HepG2 (cell line): ENCODE results near the gene PRSS16. TPM values are rescaled to one million over a fixed set of nuclear protein-coding genes. Genes with fewer than 3 reads are reported as not detected.

ENCODE experiments used
- ATAC-seq: fragments of 200-7000 bp; cut with Tn5 transposase; 3 replicates; pipeline ENCODE4 v1.9.1; 2020; ENCODE audit warnings: mild to moderate bottlenecking, moderate library complexity
- BruUV-seq: library from RNA; stranded (reverse); fragments of 400-500 nt; replicated peaks from 2 replicates; lab custom pipeline; 2021; lab: Mats Ljungman, UMichigan
- CTCF ChIA-PET: fragments of 300-600 bp; formaldehyde crosslinking; extraction: SDS; loops from one replicate; lab custom pipeline; 2021; ENCODE audit warnings: low total read pairs, inconsistent platforms, low intra/inter-chr PET ratio; lab: Yijun Ruan, JAX
- POLR2A ChIA-PET: fragments of 350-600 bp; sonication (Branson Sonifier 250); formaldehyde crosslinking; loops from one replicate; lab custom pipeline; 2020; ENCODE audit warnings: antibody characterized with exemption, inconsistent platforms; lab: Yijun Ruan, JAX
- DNase-seq: peaks from one replicate; pipeline ENCODE4 v3.0.0-alpha.2; 2015; ENCODE audit warnings: low spot score
- FAIRE-seq: peaks from 3 replicates; lab custom pipeline; 2011; peaks lifted over from hg19 to GRCh38; lab: Jason Lieb, UNC
- H2AFZ ChIP-seq: one replicate; pipeline ENCODE4 v1.6.1; 2011; ENCODE audit warnings: low read length, inconsistent platforms
- H3K27ac ChIP-seq: fragments of 300-600 bp; 3 replicates; pipeline ENCODE4 v1.8.0; 2011; ENCODE audit warnings: mixed run types, mild to moderate bottlenecking, mixed read lengths, low read length, inconsistent platforms; ENCODE audit not compliant: insufficient read depth; ENCODE audit errors: extremely low read length
- H3K27me3 ChIP-seq, 2 experiments: fragments of 200-600 bp in 1 of 2; 2 replicates in 1 of 2; 3 replicates in 1 of 2; pipeline versions ENCODE4 v1.6.0 to v1.8.0; 2011; ENCODE audit warnings: low read length in 2 of 2, mild to moderate bottlenecking in 2 of 2, moderate library complexity in 2 of 2, inconsistent platforms in 1 of 2; ENCODE audit not compliant: insufficient read depth in 2 of 2, control insufficient read depth in 1 of 2
- H3K36me3 ChIP-seq, 2 experiments: fragments of 200-600 bp in 1 of 2; replicated peaks in 1 of 2; 2 replicates in 1 of 2; 3 replicates in 1 of 2; pipeline versions ENCODE4 v1.5.1 to v1.8.0; 2011; ENCODE audit warnings: low read length in 2 of 2, inconsistent platforms in 1 of 2; ENCODE audit not compliant: insufficient read depth in 2 of 2, control insufficient read depth in 1 of 2
- H3K4me1 ChIP-seq: 2 replicates; pipeline ENCODE4 v1.5.1; 2012; ENCODE audit warnings: low read length, inconsistent platforms; ENCODE audit not compliant: insufficient read depth
- H3K4me2 ChIP-seq: 2 replicates; pipeline ENCODE4 v1.6.0; 2011; ENCODE audit warnings: low read depth, low read length, inconsistent platforms
- H3K4me3 ChIP-seq, 3 experiments: fragments of 200-600 bp in 1 of 3; sonication (generic), shearing (Covaris generic) in 1 of 3; replicated peaks in 1 of 3; 2 replicates each; pipeline ENCODE4 v1.5.1; 2011 to 2016; ENCODE audit warnings: low read length in 3 of 3, inconsistent platforms in 2 of 3, low read depth in 2 of 3, mild to moderate bottlenecking in 2 of 3, control low read depth in 1 of 3, mixed read lengths in 1 of 3; ENCODE audit not compliant: insufficient read depth in 1 of 3
- H3K79me2 ChIP-seq: one replicate; pipeline ENCODE4 v1.6.1; 2011; ENCODE audit warnings: low read length, inconsistent platforms; ENCODE audit not compliant: insufficient read depth
- H3K9ac ChIP-seq: 2 replicates; pipeline ENCODE4 v1.6.0; 2011; ENCODE audit warnings: mild to moderate bottlenecking, low read depth, low read length, inconsistent platforms; ENCODE audit not compliant: insufficient read depth
- H3K9me3 ChIP-seq: 2 replicates; pipeline ENCODE4 v1.5.1; 2012; ENCODE audit warnings: mild to moderate bottlenecking, low read length
- H4K20me1 ChIP-seq: 2 replicates; pipeline ENCODE4 v1.6.0; 2011; ENCODE audit warnings: inconsistent platforms, mild to moderate bottlenecking, low read length, moderate library complexity; ENCODE audit not compliant: insufficient read depth
- ETV6 ChIP-seq: sonication (generic); formaldehyde crosslinking; conservative IDR thresholded peaks from 2 replicates; pipeline ENCODE4 v1.4.0; 2020; ENCODE audit warnings: missing genetic modification reagents
- MZF1 ChIP-seq: sonication (generic); formaldehyde crosslinking; IDR thresholded peaks from 2 replicates; pipeline ENCODE4 v1.8.1; 2023; ENCODE audit warnings: mild to moderate bottlenecking, missing genetic modification reagents, borderline replicate concordance
- NPAS2 ChIP-seq: sonication (generic); formaldehyde crosslinking; IDR thresholded peaks from 2 replicates; pipeline ENCODE4 v1.8.0; 2022; ENCODE audit warnings: mild to moderate bottlenecking, missing genetic modification reagents, borderline replicate concordance
- PHF20 ChIP-seq: sonication (generic); formaldehyde crosslinking; IDR thresholded peaks from 2 replicates; pipeline ENCODE4 v1.5.0; 2020; ENCODE audit warnings: mild to moderate bottlenecking, missing genetic modification reagents
- PPARG ChIP-seq: conservative IDR thresholded peaks from 2 replicates; pipeline ENCODE4 v1.6.1; 2016; ENCODE audit warnings: missing biosample characterization, missing genetic modification reagents
- SMYD3 ChIP-seq: sonication (generic); formaldehyde crosslinking; IDR thresholded peaks from 2 replicates; pipeline ENCODE4 v1.8.1; 2023; ENCODE audit warnings: mild to moderate bottlenecking, missing genetic modification reagents
- ZNF720 ChIP-seq: sonication (generic); formaldehyde crosslinking; IDR thresholded peaks from 2 replicates; pipeline ENCODE4 v1.4.0; 2020; ENCODE audit warnings: missing genetic modification reagents
- WGBS: methylation state at CpG from one replicate; pipeline ENCODE4 v1.1.6; 2017; ENCODE audit warnings: low lambda C conversion rate; 5-methylcytosine and 5-hydroxymethylcytosine counted together
- in situ Hi-C: cut with HindIII; loops from 2 replicates; pipeline ENCODE4 v1.10.0; 2017; ENCODE audit warnings: low pct_unique_long_range_greater_than_20kb; ENCODE audit not compliant: extremely low pct_ligation_motif_present
- intact Hi-C: fragments of 100-400 bp; cut with micrococcal nuclease; formaldehyde crosslinking; loops from one replicate; pipeline ENCODE4 v1.10.0; 2022; ENCODE audit not compliant: unreplicated experiment
- polyA plus RNA-seq, 8 experiments: library from polyadenylated mRNA; depleted of rRNA in 3 of 8; stranded (reverse) in 7 of 8; unstranded in 1 of 8; fragments of >200 nt; fragmentation: Illumina TruSeq in 4 of 8; extraction: Trizol in 4 of 8; gene quantifications; 2 replicates each; pipeline versions ENCODE4 v1.2.1 to v1.2.3, GENCODE V29; 2011 to 2016; ENCODE audit warnings: low read depth in 4 of 8, missing spikeins in 1 of 8, mixed read lengths in 1 of 8; ENCODE audit not compliant: insufficient read depth in 1 of 8
- total RNA-seq, 5 experiments: library from RNA; depleted of rRNA; stranded (reverse); fragments of >200 nt; fragmentation: Illumina TruSeq; extraction: Trizol; gene quantifications; 2 replicates each; pipeline ENCODE4 v1.2.3, GENCODE V29; 2016; ENCODE audit warnings: low read depth in 1 of 5
- TF ChIP-seq, protein P1 (sequence below): sonication (generic); formaldehyde crosslinking; IDR thresholded peaks from 2 replicates; pipeline ENCODE4 v1.5.0; 2020; ENCODE audit warnings: missing genetic modification reagents

PRSS16 gene
- total and polyA plus RNA-seq, 2 of the 13 experiments (the other 11 are each of a cell fraction or from before 2014, with no cell fraction given): not detected

GRCh38 chr6:27214126-27214601 lies 33.3 kb upstream of the PRSS16 start:
- H3K27me3 ChIP-seq: no peaks in the 10 kb centered on the region; a peak in 1 of 5 replicates
- POLR2A ChIA-PET: no interaction called here
- no peaks in the 10 kb centered on the region for H3K79me2 ChIP-seq
- no peak for DNase-seq
- no peak for FAIRE-seq
- no peak for ATAC-seq
- no peak overlapping the region for H3K27ac ChIP-seq
- H3K36me3 ChIP-seq: no peaks in the 10 kb centered on the region
- H3K4me2 ChIP-seq: no peak overlapping the region
- H3K9me3 ChIP-seq: no peaks in the 10 kb centered on the region
- intact Hi-C loops: no loop called here
- TF ChIP-seq NPAS2 (no peak), ZNF720 (no peak), PHF20 (CRISPR knock-in tag) (no peak), ETV6 (CRISPR knock-in tag) (no peak), SMYD3 (CRISPR knock-in tag) (no peak), PPARG (no peak)
- TF ChIP-seq, all 625 proteins: peak for 0
- Histone ChIP-seq H3K9ac (no peak overlapping the region), H3K4me3 (no peak overlapping the region), H4K20me1 (no peaks in the 10 kb centered on the region), H3K4me1 (no peaks in the 10 kb centered on the region), H2AFZ (no peak overlapping the region)
- WGBS: 68% methylated on average over 19 of the region's 19 CpGs
- CTCF ChIA-PET: no interaction called here
- in situ Hi-C loops: no loop called here
- no TSS peak for BruUV-seq

DNA sequence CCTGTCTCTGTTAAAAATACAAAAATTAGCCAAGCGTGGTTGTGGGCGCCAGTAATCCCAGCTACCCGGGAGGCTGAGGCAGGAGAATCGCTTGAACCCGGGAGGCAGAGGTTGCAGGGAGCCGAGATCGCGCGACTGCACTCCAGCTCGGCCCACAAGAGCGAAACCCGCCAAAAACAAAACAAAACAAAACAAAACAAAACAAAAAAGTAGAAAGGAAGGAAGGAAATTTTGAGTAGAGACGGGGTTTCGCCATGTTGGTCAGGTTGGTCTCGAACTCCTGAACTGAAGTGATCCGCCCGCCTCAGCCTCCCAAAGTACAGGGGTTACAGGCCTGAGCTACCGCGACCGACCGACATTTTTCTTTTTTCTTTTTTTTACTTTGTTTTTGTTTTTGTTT lies 30.6 kb upstream of the PRSS16 start:
- no peak for FAIRE-seq

More for the DNA sequence above, 30.6 kb upstream of the PRSS16 start:
- Histone ChIP-seq H3K4me2 (no peak overlapping the region), H3K27me3 (no peaks in the 10 kb centered on the region; a peak in 1 of 5 replicates), H3K9me3 (no peaks in the 10 kb centered on the region), H2AFZ (no peak overlapping the region), H3K36me3 (no peaks in the 10 kb centered on the region), H3K27ac (no peak overlapping the region), H3K9ac (no peak overlapping the region), H3K79me2 (no peaks in the 10 kb centered on the region), H3K4me1 (no peaks in the 10 kb centered on the region), H4K20me1 (no peaks in the 10 kb centered on the region), H3K4me3 (no peak overlapping the region)
- in situ Hi-C loops: no loop called here
- CTCF ChIA-PET: no interaction called here
- BruUV-seq: no TSS peak
- TF ChIP-seq, protein P1, sequence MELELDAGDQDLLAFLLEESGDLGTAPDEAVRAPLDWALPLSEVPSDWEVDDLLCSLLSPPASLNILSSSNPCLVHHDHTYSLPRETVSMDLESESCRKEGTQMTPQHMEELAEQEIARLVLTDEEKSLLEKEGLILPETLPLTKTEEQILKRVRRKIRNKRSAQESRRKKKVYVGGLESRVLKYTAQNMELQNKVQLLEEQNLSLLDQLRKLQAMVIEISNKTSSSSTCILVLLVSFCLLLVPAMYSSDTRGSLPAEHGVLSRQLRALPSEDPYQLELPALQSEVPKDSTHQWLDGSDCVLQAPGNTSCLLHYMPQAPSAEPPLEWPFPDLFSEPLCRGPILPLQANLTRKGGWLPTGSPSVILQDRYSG (CRISPR knock-in tag): no peak
- no peak for TF ChIP-seq MZF1 (CRISPR knock-in tag)
- DNase-seq: no peak
- intact Hi-C loops: no loop called here
- WGBS: 67% methylated on average over 21 of the region's 21 CpGs
- ATAC-seq: no peak
- POLR2A ChIA-PET: no interaction called here
